ENCODE data around the gene GPR162. TPM values are rescaled to one million over a fixed set of nuclear protein-coding genes. Genes with fewer than 3 reads are reported as not detected.

GPR162 gene
- total RNA-seq, 6 experiments from 2014 or later = 0.37 to 3.1 (median 2.1) TPM

GRCh38 chr12:6823182-6824084, 1.8 kb downstream of the GPR162 start:
- H3K4me3 ChIP-seq = no peak overlapping the region
- H3K27ac ChIP-seq = no peak overlapping the region
- no peaks in the 10 kb centered on the region for H3K36me3 ChIP-seq
- 64% methylated on average over 4 of the region's 12 CpGs for WGBS (ENCODE audit: insufficient coverage, low coverage, low lambda C conversion rate, missing lambda C conversion rate)
- H3K27me3 ChIP-seq = no peaks in the 10 kb centered on the region
- peaks cover 0 to 5% (median 0%) of the 10 kb centered on the region in 4 donors for H3K4me1 ChIP-seq
- no peak for DNase-seq
- intact Hi-C loops (cut with DNase I) = no loop called here
- no peak for TF ChIP-seq POLR2A (IDR thresholded peaks at IDR 0.05)
- no peak for TF ChIP-seq CTCF (IDR thresholded peaks at IDR 0.05)
- no peaks in the 10 kb centered on the region for H3K9me3 ChIP-seq
- no peak for ATAC-seq

GRCh38 chr12:6824085-6824775, 2.6 kb downstream of the GPR162 start:
- H3K27me3 ChIP-seq = no peaks in the 10 kb centered on the region

GRCh38 chr12:6824901-6825381, 3.3 kb downstream of the GPR162 start:
- WGBS (ENCODE audit: insufficient coverage, low coverage, low lambda C conversion rate, missing lambda C conversion rate) = 51% methylated on average over 12 of the region's 12 CpGs
- no peaks in the 10 kb centered on the region for H3K36me3 ChIP-seq
- DNase-seq (no peak), ATAC-seq (no peak)
- no peak for TF ChIP-seq CTCF (IDR thresholded peaks at IDR 0.05)
- TF ChIP-seq POLR2A (IDR thresholded peaks at IDR 0.05) = no peak
- no peak overlapping the region for H3K27ac ChIP-seq
- peaks cover 0 to 10% (median 0%) of the 10 kb centered on the region in 4 donors for H3K4me1 ChIP-seq
- intact Hi-C loops (cut with DNase I) = loop anchor here in 1 of 2 donors (5.0 kb wide), 1 partner anchor 93 kb away; no protein-coding TSS in a partner anchor
- H3K9me3 ChIP-seq = no peaks in the 10 kb centered on the region
- no peaks in the 10 kb centered on the region for H3K27me3 ChIP-seq
- H3K4me3 ChIP-seq = no peak overlapping the region

More at GRCh38 chr12:6824085-6824775, 2.6 kb downstream of the GPR162 start:
- no peaks in the 10 kb centered on the region for H3K36me3 ChIP-seq
- no peak for DNase-seq
- WGBS (ENCODE audit: insufficient coverage, low coverage, low lambda C conversion rate, missing lambda C conversion rate) = no CpG with 5 or more reads among the region's 37 CpGs
- H3K9me3 ChIP-seq = no peaks in the 10 kb centered on the region
- intact Hi-C loops (cut with DNase I) = no loop called here
- H3K4me3 ChIP-seq = no peak overlapping the region
- H3K4me1 ChIP-seq = peaks cover 0 to 10% (median 0%) of the 10 kb centered on the region in 4 donors
- TF ChIP-seq POLR2A (IDR thresholded peaks at IDR 0.05) (no peak), CTCF (IDR thresholded peaks at IDR 0.05) (no peak)
- H3K27ac ChIP-seq = no peak overlapping the region
- ATAC-seq = no peak

GRCh38 chr12:6825398-6826124, 3.9 kb downstream of the GPR162 start:
- H3K4me3 ChIP-seq = no peak overlapping the region
- ATAC-seq (peak; percentile 83 to 87 (median 84)), DNase-seq (peak; percentile 85 to 86 (median 85))
- intact Hi-C loops (cut with DNase I) = loop anchor here in 1 of 2 donors (5.0 kb wide), 1 partner anchor 93 kb away; no protein-coding TSS in a partner anchor
- no peak overlapping the region for H3K27ac ChIP-seq
- H3K9me3 ChIP-seq = no peaks in the 10 kb centered on the region
- H3K4me1 ChIP-seq = peaks cover 0 to 10% (median 0%) of the 10 kb centered on the region in 4 donors
- WGBS (ENCODE audit: insufficient coverage, low coverage, low lambda C conversion rate, missing lambda C conversion rate) = 13% methylated on average over 16 of the region's 19 CpGs
- no peaks in the 10 kb centered on the region for H3K27me3 ChIP-seq
- no peaks in the 10 kb centered on the region for H3K36me3 ChIP-seq
- peak; percentile 94 to 95 (median 94) for TF ChIP-seq CTCF (IDR thresholded peaks at IDR 0.05)
- no peak for TF ChIP-seq POLR2A (IDR thresholded peaks at IDR 0.05)

All from right lobe of liver (tissue), 6 donors.